IMR-90 (cell line): ENCODE measurements around the gene C1orf56. TPM values are rescaled to one million over a fixed set of nuclear protein-coding genes. Genes with fewer than 3 reads are reported as not detected.

Experiments used
- ATAC-seq: fragments of 200-7000 bp; cut with Tn5 transposase; 2 replicates; pipeline ENCODE4 v1.9.1; 2020; ENCODE audit warnings: low read depth, mild to moderate bottlenecking, moderate library complexity
- BruUV-seq: library from RNA; stranded (reverse); fragments of 400-500 nt; replicated peaks from 2 replicates; lab custom pipeline; 2021; lab: Mats Ljungman, UMichigan
- CTCF ChIA-PET: fragments of 300-600 bp; formaldehyde crosslinking; extraction: SDS; loops from one replicate; lab custom pipeline; 2021; ENCODE audit warnings: antibody characterized with exemption; lab: Yijun Ruan, JAX
- POLR2A ChIA-PET: fragments of 300-600 bp; sonication (Branson Sonifier 250); formaldehyde crosslinking; loops from one replicate; lab custom pipeline; 2022; ENCODE audit warnings: antibody characterized with exemption; ENCODE audit not compliant: unreplicated experiment; lab: Charles Lee
- DNase-seq: peaks from one replicate; pipeline ENCODE4 v3.0.0; 2013
- H2AFZ ChIP-seq: replicated peaks from 2 replicates; pipeline ENCODE3; 2013; ENCODE audit warnings: low read length, mild to moderate bottlenecking; ENCODE audit not compliant: poor library complexity
- H2AK5ac ChIP-seq: 2 replicates; pipeline ENCODE4 v1.6.1; 2013; ENCODE audit warnings: low read depth, low read length, inconsistent platforms
- H2AK9ac ChIP-seq: replicated peaks from 2 replicates; pipeline ENCODE3; 2013; ENCODE audit warnings: mild to moderate bottlenecking, low read depth, low read length, moderate library complexity; ENCODE audit not compliant: poor library complexity
- H2BK120ac ChIP-seq: 2 replicates; pipeline ENCODE4 v1.6.1; 2013; ENCODE audit warnings: low read depth, low read length, inconsistent platforms
- H2BK15ac ChIP-seq: 3 replicates; pipeline ENCODE4 v1.6.1; 2013; ENCODE audit warnings: low read depth, low read length, inconsistent platforms
- H2BK20ac ChIP-seq: 2 replicates; pipeline ENCODE4 v1.6.1; 2013; ENCODE audit warnings: low read depth, mild to moderate bottlenecking, inconsistent platforms, low read length, moderate library complexity
- H2BK5ac ChIP-seq: 2 replicates; pipeline ENCODE4 v1.6.1; 2013; ENCODE audit warnings: mild to moderate bottlenecking, low read depth, low read length, inconsistent platforms; ENCODE audit not compliant: poor library complexity, severe bottlenecking
- H3K14ac ChIP-seq: replicated peaks from 2 replicates; pipeline ENCODE4 v1.6.1; 2013; ENCODE audit warnings: low read depth, low read length, inconsistent platforms
- H3K18ac ChIP-seq: 2 replicates; pipeline ENCODE4 v1.6.1; 2013; ENCODE audit warnings: low read depth, low read length, control low read depth
- H3K23ac ChIP-seq: 2 replicates; pipeline ENCODE4 v1.6.1; 2013; ENCODE audit warnings: low read depth, low read length, inconsistent platforms
- H3K27ac ChIP-seq: 2 replicates; pipeline ENCODE4 v1.5.1; 2013; ENCODE audit warnings: mild to moderate bottlenecking, control low read depth, low read length; ENCODE audit not compliant: insufficient read depth
- H3K27me3 ChIP-seq: 2 replicates; pipeline ENCODE4 v1.6.1; 2013; ENCODE audit warnings: low read length; ENCODE audit not compliant: control insufficient read depth, insufficient read depth
- H3K36me3 ChIP-seq: 2 replicates; pipeline ENCODE4 v1.6.1; 2013; ENCODE audit warnings: low read length, mixed read lengths; ENCODE audit not compliant: control insufficient read depth, insufficient read depth
- H3K4ac ChIP-seq: 2 replicates; pipeline ENCODE4 v1.6.1; 2013; ENCODE audit warnings: low read depth, low read length, inconsistent platforms
- H3K4me1 ChIP-seq: 2 replicates; pipeline ENCODE4 v1.6.1; 2013; ENCODE audit warnings: low read length, mixed read lengths; ENCODE audit not compliant: control insufficient read depth, insufficient read depth
- H3K4me2 ChIP-seq: 2 replicates; pipeline ENCODE4 v1.6.1; 2013; ENCODE audit warnings: low read depth, mild to moderate bottlenecking, control low read depth, low read length, moderate library complexity
- H3K4me3 ChIP-seq: 2 replicates; pipeline ENCODE4 v1.5.1; 2013; ENCODE audit warnings: low read depth, mild to moderate bottlenecking, control low read depth, low read length, moderate library complexity; ENCODE audit not compliant: insufficient read depth
- H3K56ac ChIP-seq: 2 replicates; pipeline ENCODE4 v1.6.1; 2013; ENCODE audit warnings: low read length, inconsistent platforms; ENCODE audit not compliant: insufficient read depth; ENCODE audit errors: extremely low read depth
- H3K79me1 ChIP-seq, 2 experiments: 2 replicates each; pipeline ENCODE4 v1.6.1; 2013; ENCODE audit warnings: low read length in 2 of 2, inconsistent platforms in 1 of 2, low read depth in 1 of 2
- H3K9ac ChIP-seq: 2 replicates; pipeline ENCODE4 v1.6.1; 2013; ENCODE audit warnings: low read depth, low read length, control low read depth
- H3K9me1 ChIP-seq: 2 replicates; pipeline ENCODE4 v1.6.1; 2013; ENCODE audit warnings: low read length, inconsistent platforms; ENCODE audit not compliant: insufficient read depth
- H3K9me3 ChIP-seq: 2 replicates; pipeline ENCODE4 v1.6.1; 2013; ENCODE audit warnings: low read length; ENCODE audit not compliant: control insufficient read depth, insufficient read depth
- H4K20me1 ChIP-seq: 2 replicates; pipeline ENCODE4 v1.6.1; 2013; ENCODE audit warnings: low read length, inconsistent platforms; ENCODE audit not compliant: insufficient read depth
- H4K5ac ChIP-seq: 2 replicates; pipeline ENCODE4 v1.6.1; 2013; ENCODE audit warnings: mild to moderate bottlenecking, low read depth, low read length, control low read depth
- H4K8ac ChIP-seq, 2 experiments: 2 replicates each; pipeline ENCODE4 v1.6.1; 2013; ENCODE audit warnings: low read depth in 2 of 2, low read length in 2 of 2, control low read depth in 1 of 2, inconsistent platforms in 1 of 2
- H4K91ac ChIP-seq: 2 replicates; pipeline ENCODE4 v1.6.1; 2013; ENCODE audit warnings: low read depth, low read length, inconsistent platforms; ENCODE audit not compliant: insufficient read depth
- BHLHE40 ChIP-seq: fragments of 150-350 bp; IDR thresholded peaks from 2 replicates; pipeline ENCODE4 v1.6.1; 2016; ENCODE audit warnings: mild to moderate bottlenecking, low read depth, low read length
- FOS ChIP-seq: fragments of 150-350 bp; IDR thresholded peaks from 2 replicates; pipeline ENCODE4 v1.6.1; 2016; ENCODE audit warnings: low read depth, low read length
- MAZ ChIP-seq: IDR thresholded peaks from 2 replicates; pipeline ENCODE4 v1.6.1; 2012; ENCODE audit warnings: low read depth, mild to moderate bottlenecking, low read length, improper control_type of control experiment, moderate library complexity, borderline replicate concordance
- MXI1 ChIP-seq: IDR thresholded peaks from 2 replicates; pipeline ENCODE4 v1.6.1; 2012; ENCODE audit warnings: low read depth, mild to moderate bottlenecking, low read length, moderate library complexity, borderline replicate concordance
- POLR2A ChIP-seq: IDR thresholded peaks from 2 replicates; pipeline ENCODE4 v1.6.1; 2012; ENCODE audit warnings: mild to moderate bottlenecking, low read depth, low read length
- RAD21 ChIP-seq: IDR thresholded peaks from 2 replicates; pipeline ENCODE4 v1.6.1; 2012; ENCODE audit warnings: low read length, improper control_type of control experiment
- WGBS, 2 experiments: methylation state at CpG; one replicate each; pipeline versions ENCODE4 v1.1.5 to v1.1.7; 2013; ENCODE audit warnings: missing lambda C conversion rate in 2 of 2; ENCODE audit not compliant: insufficient read length in 1 of 2; ENCODE audit errors: extremely low coverage in 2 of 2; 5-methylcytosine and 5-hydroxymethylcytosine counted together
- dilution Hi-C: fragments of 300-500 bp; cut with HindIII; formaldehyde crosslinking; loops from one replicate; pipeline ENCODE4 v1.14.3; 2018; ENCODE audit warnings: low sequenced_read_pairs; ENCODE audit not compliant: unreplicated experiment
- in situ Hi-C: fragments of 300-500 bp; cut with MboI; formaldehyde crosslinking; loops from 3 replicates; pipeline ENCODE4 v1.14.3; 2019; ENCODE audit warnings: low sequenced_read_pairs, inconsistent platforms, mixed read lengths
- intact Hi-C: fragments of 100-400 bp; cut with micrococcal nuclease; formaldehyde crosslinking; loops from 2 replicates; pipeline ENCODE4 v1.10.0; 2022
- polyA plus RNA-seq, 3 experiments: library from polyadenylated mRNA; depleted of rRNA; stranded (reverse); fragments of >200 nt; gene quantifications; 2 replicates each; pipeline ENCODE4 v1.2.3, GENCODE V29; 2012; ENCODE audit warnings: low replicate concordance in 1 of 3
- total RNA-seq: library from RNA; depleted of rRNA; stranded (reverse); fragments of >200 nt; gene quantifications from 2 replicates; pipeline ENCODE4 v1.2.3, GENCODE V29; 2012

Gene C1orf56
- total and polyA plus RNA-seq, 2 of the 4 experiments (the other 2 are of a cell fraction), result 0.54 to 1.2 TPM

DNA sequence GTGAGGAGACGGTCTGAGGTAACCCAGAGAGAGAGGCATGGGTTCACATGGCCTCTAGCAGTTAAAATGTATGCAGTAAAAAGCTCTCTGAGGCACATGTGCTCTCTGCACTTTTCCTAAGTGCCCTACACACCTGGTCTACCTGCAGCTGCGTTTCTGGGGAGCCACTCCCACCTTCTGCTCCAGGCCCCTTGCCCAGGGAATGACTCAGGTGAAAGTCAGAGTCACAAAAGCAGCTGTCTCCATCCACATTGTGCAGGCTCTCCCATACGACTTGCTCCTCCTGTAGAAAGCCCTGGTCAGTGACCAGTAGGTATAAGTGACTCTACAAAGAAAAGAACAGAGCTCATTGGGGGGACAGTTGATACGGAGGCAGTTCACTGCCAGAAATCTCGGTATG lies 49.6 kb upstream of the C1orf56 start:
- H4K20me1 ChIP-seq, result no peaks in the 10 kb centered on the region
- H3K4me3 ChIP-seq, result no peak overlapping the region
- H2BK15ac ChIP-seq, result no peak overlapping the region; the same call in 2 of the 3 replicates
- no peak for DNase-seq
- H3K9me1 ChIP-seq, result peaks cover 8% of the 10 kb centered on the region; the same call in 1 of the 2 replicates
- no peak overlapping the region for H4K5ac ChIP-seq
- no peak overlapping the region for H3K18ac ChIP-seq
- no peak overlapping the region; the same call in 1 of the 2 replicates for H4K91ac ChIP-seq
- no peak overlapping the region for H2BK20ac ChIP-seq
- no peak overlapping the region for H2BK5ac ChIP-seq
- no peak overlapping the region for H3K23ac ChIP-seq
- no peak overlapping the region for H4K8ac ChIP-seq
- H3K14ac ChIP-seq, result no peak overlapping the region
- H2AK5ac ChIP-seq, result no peak overlapping the region
- no peak for ATAC-seq
- intact Hi-C loops (no loop called here), in situ Hi-C loops (no loop called here), dilution Hi-C loops (no loop called here)
- no peaks in the 10 kb centered on the region for H3K9me3 ChIP-seq
- no peak overlapping the region; the same call in 1 of the 2 replicates for H3K4ac ChIP-seq
- TF ChIP-seq BHLHE40 (no peak), POLR2A (no peak), RAD21 (no peak), MAZ (no peak), FOS (no peak), MXI1 (no peak)
- no peak overlapping the region for H3K4me2 ChIP-seq
- ChIA-PET POLR2A (no interaction called here), CTCF (interaction anchor here (4.3 kb wide), 1 partner anchor 8 kb away, joined by 24 read pairs; the partner anchor contains the start of gene MINDY1)
- H2BK120ac ChIP-seq, result no peak overlapping the region
- peaks cover 6% of the 10 kb centered on the region for H3K4me1 ChIP-seq
- no peak overlapping the region for H3K27ac ChIP-seq
- no peak overlapping the region for H3K56ac ChIP-seq
- 100% methylated on average over 1 of the region's 5 CpGs; no CpG with 5 or more reads in 1 of the 2 experiments for WGBS, 2 experiments
- H3K79me1 ChIP-seq, result no peaks in the 10 kb centered on the region; a peak in 1 of 4 replicates
- H3K36me3 ChIP-seq, result peaks cover 34% of the 10 kb centered on the region
- H3K9ac ChIP-seq, result no peak overlapping the region
- H2AK9ac ChIP-seq, result peak overlapping the region; percentile 1
- no peaks in the 10 kb centered on the region for H3K27me3 ChIP-seq
- no TSS peak for BruUV-seq
- no peak overlapping the region for H2AFZ ChIP-seq
